ENCODE data around the gene SPSB3.

The SPSB3 gene

GRCh38 chr16:1773703-1774447 lies 8.5 kb downstream of the SPSB3 start:
- DNase-seq = peak; percentile 50 to 80 (median 68)

GRCh38 chr16:1772908-1773702 lies 9.3 kb downstream of the SPSB3 start, which contains the start of gene MRPS34:
Gene MRPS34, minus strand, starts transcription at chr16:1773134. Its CDS starts 15 bp downstream, at chr16:1773119.
- peak; percentile 88 to 95 (median 92) for DNase-seq

GRCh38 chr16:1772362-1772907 lies 9.9 kb downstream of the SPSB3 start, which contains the start of gene EME2:
Gene EME2, plus strand, starts transcription at chr16:1772810. Its CDS starts 418 bp downstream, at chr16:1773228.
- DNase-seq = peak; percentile 1 to 61 (median 42)

GRCh38 chr16:1771864-1772361 lies 10.5 kb downstream of the SPSB3 start:
- DNase-seq = peak in 1 of 4 experiments; percentile 8

GRCh38 chr16:1771188-1771863 lies 11.0 kb downstream of the SPSB3 start, which contains the start of gene NME3:
Gene NME3, minus strand, starts transcription at chr16:1771543. Its CDS starts 9 bp downstream, at chr16:1771534.
- DNase-seq = peak; percentile 73 to 91 (median 82)

- peak; percentile 6 to 50 (median 26) for DNase-seq
Measured at GRCh38 chr16:1770328-1771187, 11.8 kb downstream of the SPSB3 start.

- DNase-seq = no peak
Measured at GRCh38 chr16:1769402-1770300, 12.7 kb downstream of the SPSB3 start.

GRCh38 chr16:1768767-1769401 lies 13.5 kb downstream of the SPSB3 start:
- DNase-seq = no peak

GRCh38 chr16:1768061-1768766 lies 14.2 kb downstream of the SPSB3 start:
- DNase-seq = no peak

GRCh38 chr16:1767116-1767994 lies 15.0 kb downstream of the SPSB3 start:
- DNase-seq = no peak

- no peak for DNase-seq
Measured at GRCh38 chr16:1766701-1767100, 15.7 kb downstream of the SPSB3 start.

- no peak for DNase-seq
Measured at GRCh38 chr16:1766231-1766630, 16.1 kb downstream of the SPSB3 start.

- DNase-seq = no peak
Measured at GRCh38 chr16:1765826-1766225, 16.5 kb downstream of the SPSB3 start.

GRCh38 chr16:1764971-1765370 lies 17.4 kb downstream of the SPSB3 start:
- no peak for DNase-seq

GRCh38 chr16:1763521-1764511 lies 18.6 kb downstream of the SPSB3 start:
- no peak for DNase-seq

- DNase-seq = no peak
Measured at GRCh38 chr16:1762879-1763520, 19.4 kb downstream of the SPSB3 start.
